Measurements from ENCODE around the gene C11orf65.

C11orf65 gene

GRCh38 chr11:108467091-108467823 is at the start of gene C11orf65:
Gene C11orf65, minus strand, starts transcription at chr11:108467529. Its CDS starts 5,970 bp downstream, at chr11:108461559.
- DNase-seq (ENCODE audit: low read depth in 2 of 2), result peak; percentile 87 to 92

DNA sequence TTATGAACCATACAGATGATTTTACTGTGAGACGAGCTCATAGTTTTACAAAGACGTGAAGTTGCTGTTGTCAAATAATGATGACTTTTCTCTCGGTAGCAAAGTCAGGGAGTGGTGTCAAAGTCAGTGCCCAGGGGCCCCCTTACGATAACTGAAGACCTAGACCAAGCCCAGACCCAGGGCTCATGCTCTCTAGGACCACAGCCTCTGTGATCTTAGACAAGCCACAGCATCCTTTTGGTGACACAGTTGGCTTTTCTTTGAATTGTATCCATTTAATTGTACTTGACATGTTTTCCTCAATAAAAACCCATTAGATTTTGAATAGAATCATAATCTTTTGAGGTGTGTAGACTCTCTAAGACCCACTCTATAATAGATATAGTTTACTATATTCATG is 48.8 kb upstream of the C11orf65 start:
- DNase-seq (ENCODE audit: low read depth in 2 of 2), result no peak

DNA sequence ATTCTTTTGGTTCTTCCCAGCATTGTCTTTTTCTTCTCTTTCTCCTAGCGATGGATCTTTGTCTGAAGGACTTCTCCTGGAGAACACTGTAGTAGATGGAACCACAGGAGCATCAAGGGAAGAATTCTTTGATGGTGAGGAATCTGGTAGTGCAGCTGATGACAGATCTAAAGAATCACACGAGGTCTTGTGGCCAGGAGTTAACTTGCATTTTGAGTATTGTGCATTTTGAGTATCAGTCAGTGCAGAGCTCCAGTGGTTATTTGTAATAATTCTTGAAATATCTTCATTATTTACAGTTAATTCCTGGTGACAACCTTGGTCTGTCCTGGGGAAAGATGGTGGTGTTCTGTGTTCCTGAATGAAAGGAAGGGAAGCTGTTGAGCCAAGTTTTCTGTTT is 45.4 kb upstream of the C11orf65 start:
- no peak for DNase-seq (ENCODE audit: low read depth in 2 of 2)

- no peak for DNase-seq (ENCODE audit: low read depth in 2 of 2)
These were observed 44.6 kb upstream of the C11orf65 start for GRCh38 chr11:108511851-108512474.

GRCh38 chr11:108508653-108509593 is 41.6 kb upstream of the C11orf65 start:
- no peak for DNase-seq (ENCODE audit: low read depth in 2 of 2)

- no peak for DNase-seq (ENCODE audit: low read depth in 2 of 2)
These were observed 34.1 kb upstream of the C11orf65 start for GRCh38 chr11:108501396-108501795.

GRCh38 chr11:108500721-108501120 is 33.4 kb upstream of the C11orf65 start:
- DNase-seq (ENCODE audit: low read depth in 2 of 2), result no peak

- no peak for DNase-seq (ENCODE audit: low read depth in 2 of 2)
These were observed 32.8 kb upstream of the C11orf65 start for GRCh38 chr11:108500169-108500568.

DNA sequence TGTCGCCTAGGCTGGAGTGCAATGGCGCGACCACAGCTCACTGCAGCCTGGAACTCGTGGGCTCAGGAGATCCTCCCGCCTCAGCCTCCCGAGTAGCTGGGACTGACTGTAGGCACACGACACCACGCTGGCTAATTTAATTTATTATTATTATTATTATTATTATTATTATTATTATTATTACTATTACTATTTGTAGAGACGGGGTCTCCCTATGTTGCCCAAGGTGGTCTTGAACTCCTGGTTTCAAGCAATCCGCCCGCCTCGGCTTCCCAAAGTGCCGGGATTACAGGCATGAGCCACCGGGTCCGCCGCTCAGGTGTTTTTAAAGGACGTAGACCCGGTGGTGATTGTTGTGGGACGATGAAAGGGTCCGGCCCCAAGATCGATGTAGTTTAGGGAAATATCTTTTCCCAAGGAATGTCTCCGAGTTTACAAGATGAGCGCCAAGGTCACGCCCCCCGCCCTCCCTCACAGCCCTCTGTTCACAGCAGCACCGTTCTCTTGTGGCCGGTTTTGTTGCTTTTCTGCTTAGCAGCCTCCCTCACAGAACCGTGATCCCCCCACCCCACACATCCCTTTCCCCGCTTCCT is 31.6 kb upstream of the C11orf65 start:
- no peak for DNase-seq (ENCODE audit: low read depth in 2 of 2)

GRCh38 chr11:108498046-108498815 is 30.9 kb upstream of the C11orf65 start, which contains the start of gene POGLUT3:
Gene POGLUT3, minus strand, starts transcription at chr11:108498384. Its CDS starts 18 bp downstream, at chr11:108498366.
- DNase-seq (ENCODE audit: low read depth in 2 of 2), result no peak

- DNase-seq (ENCODE audit: low read depth in 2 of 2), result peak; percentile 14 to 47
These were observed 30.2 kb upstream of the C11orf65 start for GRCh38 chr11:108497317-108498045.

GRCh38 chr11:108496643-108497256 is 29.4 kb upstream of the C11orf65 start:
- DNase-seq (ENCODE audit: low read depth in 2 of 2), result no peak

DNA sequence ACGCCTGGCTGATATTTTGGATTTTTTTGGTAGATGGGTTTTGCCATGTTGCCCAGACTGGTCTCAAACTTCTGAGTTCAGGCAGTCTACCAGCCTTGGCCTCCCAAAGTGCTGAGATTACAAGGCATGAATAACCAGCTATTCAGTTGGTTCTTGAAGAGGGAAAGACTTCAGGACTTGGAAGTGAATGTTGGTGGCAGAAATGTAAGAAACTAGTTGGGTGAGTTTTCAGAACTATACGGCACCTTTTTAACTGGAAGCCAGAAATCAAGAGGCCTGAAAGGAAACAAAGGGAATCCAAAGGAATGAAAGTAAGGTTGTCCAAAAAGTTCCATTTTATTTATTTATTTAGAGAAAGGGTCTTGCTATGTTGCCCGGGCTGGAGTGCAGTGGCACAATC is 28.0 kb upstream of the C11orf65 start:
- DNase-seq (ENCODE audit: low read depth in 2 of 2), result no peak

DNA sequence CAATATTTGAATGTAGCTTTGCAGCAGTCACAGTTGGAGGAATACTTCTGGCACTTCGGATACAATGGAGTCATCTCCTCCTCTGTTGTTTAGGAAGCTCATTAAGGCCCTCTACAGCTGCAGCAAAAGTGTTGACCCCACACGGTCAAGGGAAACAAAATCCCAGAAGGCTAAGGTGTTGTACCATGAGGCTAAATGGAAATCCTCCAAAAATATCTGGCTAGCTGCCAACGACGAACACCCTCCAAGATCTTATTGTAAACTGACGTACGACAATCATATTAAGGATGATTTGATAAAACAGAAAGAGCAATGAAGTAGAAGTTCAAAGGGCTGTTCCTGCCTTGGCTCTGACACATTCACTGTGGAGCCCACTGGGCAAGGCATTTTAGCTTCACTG is 26.9 kb upstream of the C11orf65 start:
- no peak for DNase-seq (ENCODE audit: low read depth in 2 of 2)

- DNase-seq (ENCODE audit: low read depth in 2 of 2), result no peak
These were observed 24.6 kb upstream of the C11orf65 start for GRCh38 chr11:108491936-108492335.

- no peak for DNase-seq (ENCODE audit: low read depth in 2 of 2)
These were observed 19.5 kb upstream of the C11orf65 start for GRCh38 chr11:108486828-108487227.

DNA sequence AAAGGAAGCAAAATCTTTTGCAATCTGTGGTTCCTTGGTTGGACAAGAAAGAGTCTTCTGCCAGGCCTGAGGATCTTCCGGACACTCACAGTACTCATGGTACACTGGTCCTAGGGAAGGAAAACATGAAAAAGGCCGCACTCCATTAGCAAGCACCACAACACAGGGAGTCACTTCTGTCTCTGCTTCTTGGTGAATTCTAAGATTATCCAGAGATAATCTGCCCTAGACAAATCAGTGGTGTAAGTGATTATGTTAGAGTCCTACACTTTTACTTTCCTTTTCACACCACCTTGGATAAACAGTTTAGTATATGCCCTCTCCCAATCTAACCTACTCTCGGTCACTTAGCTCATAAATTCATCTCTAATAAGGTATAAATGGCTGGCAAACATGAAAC is 19.0 kb upstream of the C11orf65 start:
- DNase-seq (ENCODE audit: low read depth in 2 of 2), result no peak

DNA sequence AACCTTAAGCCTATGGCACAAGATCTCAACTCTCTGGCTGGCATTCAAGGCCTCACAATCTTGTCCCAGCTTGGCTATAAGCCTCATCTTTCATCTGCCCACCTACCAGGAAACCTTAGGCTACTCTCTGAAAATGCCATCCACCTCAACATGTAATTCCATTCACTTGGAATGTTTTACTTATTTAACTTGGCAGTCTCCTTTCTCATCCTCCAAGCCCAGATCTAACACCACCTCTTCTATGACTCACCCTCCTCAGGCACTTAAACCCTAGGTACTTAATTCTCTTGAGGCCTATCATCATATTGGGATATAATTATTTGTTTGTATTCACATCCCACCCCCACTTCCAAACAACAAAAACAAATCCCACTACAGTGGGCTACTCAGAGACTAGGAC is 15.8 kb upstream of the C11orf65 start:
- no peak for DNase-seq (ENCODE audit: low read depth in 2 of 2)

- DNase-seq (ENCODE audit: low read depth in 2 of 2), result no peak
These were observed 7.5 kb upstream of the C11orf65 start for GRCh38 chr11:108474664-108475463.

Measured in activated CD8-positive, alpha-beta memory T cell treated with anti-CD3 and anti-CD28 coated beads for 4 hours (primary cell).